Spleen (tissue), 7 donors: ENCODE measurements around the gene CD8B.

Source experiments
- CTCF ChIP-seq, 11 experiments: fragments of 200-600 bp in 7 of 11; fragments of 450-650 bp in 4 of 11; sonication (generic) in 4 of 11; IDR thresholded peaks in 8 of 11; conservative IDR thresholded peaks in 3 of 11; 1 replicate in 7 of 11; 2 replicates in 4 of 11; pipeline versions ENCODE4 v1.4.0 to v1.8.0; 2016 to 2021; ENCODE audit warnings: antibody characterized with exemption in 11 of 11, inconsistent platforms in 4 of 11, mild to moderate bottlenecking in 1 of 11
- POLR2A ChIP-seq, 3 donors: fragments of 450-650 bp; IDR thresholded peaks; one replicate each; pipeline ENCODE4 v1.5.1; 2017; ENCODE audit warnings: antibody characterized with exemption in 3 of 3, mild to moderate bottlenecking in 1 of 3
- POLR2AphosphoS5 ChIP-seq, 3 donors: sonication (generic); formaldehyde crosslinking; IDR thresholded peaks; one replicate each; pipeline ENCODE4 v1.5.1; 2017; ENCODE audit warnings: antibody characterized with exemption in 3 of 3
- donor health status: DM: no; HTN: no; CAD: no; lungs with moderate emphysema.
- donor health status: DM: no; HTN: no; CAD: no.
- donor health status: DM: no; HTN: no; CAD: no.

GRCh38 chr2:86788165-86788564 lies 73.5 kb downstream of the CD8B start:
- TF ChIP-seq POLR2A (IDR thresholded peaks at IDR 0.05) (no peak), CTCF (IDR thresholded peaks at IDR 0.05 in 8 of 11, conservative IDR thresholded peaks at IDR 0.05 in 3 of 11) (no peak), POLR2AphosphoS5 (IDR thresholded peaks at IDR 0.05) (peak in 2 of 3 donors; percentile 44)
